Urothelium cell line (cell line): Measurements from ENCODE around the gene SHROOM1.

Experiments
- DNase-seq: peaks from one replicate; pipeline ENCODE4 v3.0.0; 2011; ENCODE audit warnings: low spot score, mixed read lengths
- FAIRE-seq: peaks from 2 replicates; lab custom pipeline; 2011; peaks lifted over from hg19 to GRCh38; lab: Jason Lieb, UNC

Gene SHROOM1

GRCh38 chr5:132853323-132853722 is 22.9 kb upstream of the SHROOM1 start:
- no peak for DNase-seq
- no peak for FAIRE-seq

DNA sequence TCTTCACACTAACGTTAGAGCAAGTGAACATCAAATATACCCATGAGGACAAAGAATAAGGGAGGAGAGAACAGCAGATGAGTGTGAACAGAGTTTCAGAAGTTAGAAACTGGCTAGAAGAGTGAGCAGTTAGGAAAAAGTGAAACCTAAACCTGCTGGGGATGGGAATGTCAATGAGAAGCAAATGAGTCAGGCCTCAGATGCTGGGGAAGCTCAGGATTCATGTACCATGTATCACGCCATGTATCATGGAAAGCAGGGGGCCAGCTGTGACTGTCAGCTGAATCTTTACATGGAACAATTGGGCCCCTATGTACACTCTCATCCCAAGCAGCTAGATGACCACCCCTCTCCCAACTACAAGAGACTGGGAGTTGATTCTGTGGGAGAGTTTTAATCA is 19.6 kb upstream of the SHROOM1 start:
- no peak for FAIRE-seq

DNA sequence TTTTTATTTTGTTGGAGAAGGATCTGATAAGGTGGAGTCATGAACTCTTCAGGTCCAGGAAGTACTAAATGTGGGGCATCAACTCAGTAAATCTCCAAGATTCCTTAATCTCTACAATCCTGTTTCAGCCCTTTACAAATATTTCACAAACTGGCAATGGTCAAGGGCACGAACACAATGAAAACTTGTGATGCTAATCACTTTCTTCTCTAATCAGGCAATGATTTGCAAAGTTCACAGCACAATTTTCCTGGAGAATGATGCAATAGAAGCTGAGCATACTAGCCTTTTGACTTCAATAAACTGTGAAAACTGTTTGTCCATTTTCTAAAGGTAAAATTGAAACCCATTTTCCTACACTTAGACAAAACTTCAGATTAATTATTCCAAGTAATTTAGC is 18.9 kb upstream of the SHROOM1 start:
- FAIRE-seq (no peak), DNase-seq (no peak)

More for the DNA sequence above, 19.6 kb upstream of the SHROOM1 start:
- no peak for DNase-seq

GRCh38 chr5:132848270-132848669 is 17.8 kb upstream of the SHROOM1 start:
- DNase-seq (no peak), FAIRE-seq (no peak)

DNA sequence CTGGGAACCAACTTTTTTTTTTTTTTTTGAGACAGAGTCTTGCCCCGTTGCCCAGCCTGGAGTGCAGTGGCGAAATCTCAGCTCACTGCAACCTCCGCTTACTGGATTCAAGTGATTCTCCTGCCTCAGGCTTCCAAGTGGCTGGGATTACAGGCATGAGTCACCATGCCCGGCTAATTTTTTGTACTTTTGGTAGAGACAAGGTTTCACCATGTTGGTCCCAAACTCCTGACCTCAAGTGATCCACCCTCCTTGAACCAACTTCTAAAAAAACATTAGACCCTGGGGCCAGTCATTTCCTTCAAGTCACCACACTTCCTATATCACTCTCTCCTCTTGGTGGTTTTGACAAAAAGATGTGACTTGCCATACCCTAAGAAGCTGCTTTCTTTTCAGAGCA is 10.9 kb upstream of the SHROOM1 start:
- no peak for DNase-seq
- no peak for FAIRE-seq

- FAIRE-seq = no peak
Observed at GRCh38 chr5:132840896-132841295, 10.4 kb upstream of the SHROOM1 start.

DNA sequence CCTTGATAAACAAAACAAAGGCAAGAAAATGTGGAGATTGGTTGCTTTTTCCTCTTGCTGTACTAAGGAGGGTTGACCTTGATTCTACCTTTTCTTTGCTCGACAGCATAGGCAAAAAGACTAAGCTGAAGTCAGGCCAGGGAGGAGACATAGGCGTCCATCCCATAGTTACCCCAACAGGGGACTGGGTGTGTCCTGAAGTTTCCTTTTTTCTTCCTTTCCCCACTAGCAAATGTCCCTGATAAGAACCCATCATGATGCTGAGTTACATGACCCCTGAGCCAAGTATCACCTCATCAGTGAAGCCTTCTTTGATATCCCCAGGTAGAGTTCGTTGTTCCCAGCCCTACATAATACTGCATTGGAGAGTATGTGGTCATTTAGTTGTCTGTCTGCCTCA is 9.9 kb upstream of the SHROOM1 start:
- no peak for DNase-seq
- FAIRE-seq = no peak

More at GRCh38 chr5:132840896-132841295, 10.4 kb upstream of the SHROOM1 start:
- no peak for DNase-seq

GRCh38 chr5:132839426-132840301 is 9.2 kb upstream of the SHROOM1 start:
- FAIRE-seq = no peak
- DNase-seq = peak; percentile 29

DNA sequence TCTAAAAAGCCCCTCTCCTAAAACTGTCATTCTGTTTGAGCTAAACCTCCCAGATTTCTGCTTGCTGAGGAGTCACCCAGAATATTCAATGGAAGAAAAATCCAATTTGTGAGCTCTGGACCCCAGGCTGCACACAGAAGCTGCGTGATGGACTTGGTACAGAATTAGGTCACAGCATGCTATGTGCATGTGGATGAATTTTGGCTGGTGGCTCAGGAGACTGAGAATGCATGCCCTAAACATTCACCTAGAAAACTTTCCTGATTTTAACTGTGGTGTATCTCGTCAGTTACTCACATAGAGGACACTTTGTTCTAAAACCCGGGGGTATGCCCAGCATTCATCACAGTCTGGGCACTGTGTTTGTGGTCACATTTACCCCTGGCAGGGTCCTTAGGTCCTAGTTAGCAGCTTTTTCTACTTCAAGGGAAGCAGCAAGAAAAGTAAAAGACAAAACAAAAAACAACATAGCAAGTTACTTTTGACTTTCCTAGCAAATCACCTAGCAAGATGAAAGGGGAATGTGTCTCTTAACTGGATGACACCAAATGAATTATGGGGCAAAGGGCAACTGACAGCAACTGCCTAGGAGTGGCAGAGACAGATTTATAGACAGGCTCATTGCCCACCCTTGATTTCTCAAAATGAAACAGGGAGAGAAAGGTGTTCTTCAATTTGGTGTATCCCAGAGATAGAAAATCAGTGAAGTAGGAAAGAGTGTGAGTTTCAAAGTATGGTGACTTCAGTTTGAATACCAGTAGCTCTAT is 8.3 kb upstream of the SHROOM1 start:
- no peak for FAIRE-seq

GRCh38 chr5:132837868-132838267 is 7.4 kb upstream of the SHROOM1 start:
- DNase-seq (no peak), FAIRE-seq (no peak)

More for the DNA sequence above, 8.3 kb upstream of the SHROOM1 start:
- DNase-seq = no peak

DNA sequence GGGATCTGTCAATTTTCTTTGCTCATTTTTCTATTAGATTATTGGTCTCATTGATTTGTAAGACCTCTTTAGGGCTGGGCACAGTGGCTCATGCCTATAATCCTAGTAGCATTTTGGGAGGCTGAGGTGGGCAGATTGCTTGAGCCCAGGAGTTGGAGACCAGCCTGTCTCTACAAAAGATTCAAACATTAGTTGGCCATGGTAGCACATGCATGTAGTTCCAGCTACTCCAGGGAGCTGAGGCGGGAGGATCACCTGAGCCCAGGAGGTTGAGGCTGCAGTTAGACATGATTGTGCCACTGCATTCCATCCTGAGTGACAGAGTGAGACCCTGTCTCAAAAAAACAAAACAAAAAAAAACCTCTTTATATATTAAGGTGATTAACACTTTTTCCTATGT is 6.4 kb upstream of the SHROOM1 start:
- FAIRE-seq = no peak
- no peak for DNase-seq

DNA sequence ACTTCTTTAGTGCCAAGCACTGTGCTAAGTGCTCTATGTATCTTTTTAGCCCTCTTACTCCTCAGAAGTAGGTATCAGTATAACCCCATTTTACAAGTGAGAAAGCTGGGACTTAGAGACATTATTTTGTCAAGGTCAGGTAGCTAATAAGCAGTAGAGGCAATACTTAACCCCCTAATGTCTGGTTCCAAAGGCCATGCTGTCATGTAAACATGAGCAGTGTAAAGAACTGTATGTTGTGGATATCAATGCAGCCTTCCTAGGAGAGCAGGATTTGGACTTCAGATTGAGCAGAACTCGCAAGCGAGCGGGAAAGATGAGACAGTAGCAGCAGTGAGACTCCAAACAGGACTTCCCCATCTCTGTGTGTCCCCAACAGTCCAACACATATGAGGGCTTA is 3.6 kb upstream of the SHROOM1 start:
- FAIRE-seq (no peak), DNase-seq (no peak)

- DNase-seq = no peak
- no peak for FAIRE-seq
Observed at GRCh38 chr5:132832612-132833011, 2.2 kb upstream of the SHROOM1 start.

- DNase-seq (no peak), FAIRE-seq (no peak)
Observed at GRCh38 chr5:132831095-132831860, 831 bp upstream of the SHROOM1 start.

DNA sequence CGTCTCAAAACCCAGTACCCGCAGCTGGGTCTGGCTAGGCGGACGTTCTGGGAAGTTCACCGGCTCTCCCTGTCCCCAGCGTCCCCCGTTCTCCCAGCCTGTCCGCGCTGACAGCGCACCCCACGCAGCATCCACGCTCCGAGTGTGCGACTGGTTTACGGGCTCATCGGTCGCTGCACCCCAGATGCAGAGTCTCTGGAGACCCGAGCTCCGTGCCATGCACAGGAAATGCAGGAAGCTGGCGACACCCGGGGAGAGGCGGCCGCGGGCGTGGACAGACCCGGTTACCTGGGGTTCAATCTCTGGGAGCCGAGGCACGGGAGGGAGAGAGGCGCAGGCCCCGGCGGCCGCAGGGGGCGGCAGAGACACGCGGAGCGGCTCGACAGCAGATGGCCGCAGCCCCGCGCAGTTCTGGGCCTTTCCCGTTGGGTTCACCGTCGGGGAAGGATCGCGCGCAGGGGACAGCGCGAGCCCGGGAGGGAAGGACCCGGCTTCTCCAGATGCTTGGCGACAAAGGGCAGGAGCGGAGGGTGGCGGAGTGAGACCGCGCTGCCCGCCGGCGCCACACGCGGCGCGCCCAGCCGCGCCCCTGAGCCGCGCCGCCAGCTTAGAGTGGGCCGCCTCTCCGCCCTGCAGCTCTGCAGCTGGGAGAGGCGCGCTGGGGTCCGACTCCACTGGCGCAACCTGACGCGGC is 558 bp downstream of the SHROOM1 start:
- FAIRE-seq = peak; percentile 56
- DNase-seq = peak; percentile 95

DNA sequence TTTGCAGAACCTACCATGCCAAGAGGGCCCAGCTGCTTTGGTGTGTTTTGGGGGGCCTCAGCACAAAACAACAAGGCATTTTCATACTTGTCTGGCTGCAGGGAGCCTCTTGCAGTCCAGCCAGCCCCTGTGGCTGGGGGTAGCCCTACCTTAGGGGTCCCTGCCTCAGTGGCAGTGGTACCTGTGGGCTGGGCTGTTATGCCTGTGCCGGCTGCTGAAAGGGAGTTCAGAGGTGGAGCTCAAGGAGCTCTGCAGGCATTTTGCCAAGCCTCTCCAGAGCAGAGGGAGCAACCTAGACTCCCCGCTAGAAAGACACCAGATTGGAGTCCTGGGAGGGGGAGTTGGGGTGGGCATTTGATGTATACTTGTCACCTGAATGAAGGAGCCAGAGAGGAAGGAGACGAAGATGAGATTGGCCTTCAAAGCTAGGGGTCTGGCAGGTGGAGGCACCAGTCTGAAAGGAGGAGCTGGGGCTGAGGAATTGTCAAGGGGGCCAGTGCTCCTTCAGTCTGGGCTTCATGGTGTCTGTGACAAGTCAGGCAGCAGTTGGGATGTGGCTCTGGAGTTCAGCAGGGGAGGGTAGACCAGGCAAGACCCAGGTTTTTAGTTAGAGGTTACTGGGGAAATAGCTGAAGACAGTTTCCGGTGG is 1.5 kb downstream of the SHROOM1 start:
- DNase-seq (no peak), FAIRE-seq (peak; percentile 46)

DNA sequence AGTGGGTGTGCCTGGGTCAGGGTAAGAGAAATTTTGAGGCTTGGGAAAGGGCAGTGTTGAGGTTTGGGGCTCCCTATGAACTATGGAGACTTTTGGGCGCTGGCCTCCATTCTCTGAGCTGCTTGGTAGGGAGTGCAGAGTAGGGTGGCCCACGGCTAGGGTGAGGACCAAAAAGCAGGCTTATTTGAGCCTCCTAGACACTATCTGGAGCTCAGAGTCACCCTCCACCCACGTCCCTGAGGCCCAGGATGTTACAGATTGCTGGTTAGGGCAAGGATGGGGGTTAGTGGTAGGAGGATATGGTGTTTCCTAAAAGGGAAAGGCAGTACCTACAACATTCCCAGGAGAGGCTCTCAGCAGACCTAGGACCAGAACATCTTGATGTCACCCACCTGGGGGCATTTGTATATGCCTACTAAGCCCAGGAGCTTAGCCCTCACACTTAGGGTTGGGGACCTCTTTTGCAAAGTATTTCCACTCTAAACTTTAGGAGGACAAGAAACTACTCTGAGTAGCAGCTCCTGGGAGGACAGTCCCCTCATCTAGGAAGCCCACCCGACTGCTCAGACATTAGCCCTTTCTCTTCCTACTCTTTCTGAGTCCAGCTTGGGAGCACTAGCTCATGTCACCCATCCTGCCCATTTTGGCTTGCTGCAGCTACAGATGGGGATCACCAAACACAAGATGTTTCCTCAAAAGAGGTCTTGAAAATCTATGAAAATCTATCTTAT is 2.3 kb downstream of the SHROOM1 start:
- FAIRE-seq = peak; percentile 48
- DNase-seq = no peak

GRCh38 chr5:132826424-132827082 is 3.9 kb downstream of the SHROOM1 start:
- DNase-seq (no peak), FAIRE-seq (peak; percentile 46)

DNA sequence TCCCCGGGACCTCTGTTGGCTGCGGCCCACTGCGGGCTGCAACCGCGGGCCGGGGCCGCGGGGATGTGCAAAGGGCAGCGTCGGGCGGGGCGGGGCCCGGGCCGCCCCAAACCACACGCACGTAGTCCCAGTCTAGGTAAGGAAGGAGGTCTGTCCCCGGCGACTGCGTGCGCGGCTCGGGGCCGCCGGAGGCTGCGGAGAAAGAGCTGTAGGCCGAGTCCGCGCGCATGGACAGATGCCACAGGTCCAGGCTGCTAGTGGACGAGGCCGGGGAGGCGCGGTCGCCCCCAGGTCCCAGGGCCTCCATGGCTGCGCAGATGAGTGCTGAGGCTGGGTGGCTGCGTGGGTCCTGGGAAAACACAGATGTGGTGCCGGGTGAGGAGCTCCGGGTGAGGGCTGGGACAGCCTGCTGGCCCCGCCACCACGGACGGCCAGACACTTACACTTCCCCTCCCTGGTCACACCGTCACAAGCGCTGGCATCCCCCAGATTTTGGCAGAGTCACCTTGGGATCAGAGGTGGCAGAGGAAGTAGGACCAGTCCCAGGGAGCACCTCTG is 4.5 kb downstream of the SHROOM1 start:
- FAIRE-seq = no peak
- DNase-seq = no peak
